B cell (primary cell): ENCODE data around the gene TNRC6C. TPM values are rescaled to one million over a fixed set of nuclear protein-coding genes. Genes with fewer than 3 reads are reported as not detected.
"Not testable (repeated sequence)": the region's sequence is repeated elsewhere in the genome, so short reads cannot be mapped to it uniquely, and the experiment has no call there.

ENCODE experiments used
- ATAC-seq: fragments of 200-7000 bp; cut with Tn5 transposase; one replicate; pipeline ENCODE4 v1.10.0; 2021; ENCODE audit warnings: low read depth, mild to moderate bottlenecking, moderate number of reproducible peaks, moderate library complexity
- CTCF ChIA-PET: fragments of 350-600 bp; sonication (Branson Sonifier 250); formaldehyde crosslinking; loops from one replicate; lab custom pipeline; 2021; ENCODE audit warnings: antibody characterized with exemption, inconsistent platforms; lab: Charles Lee
- POLR2A ChIA-PET: fragments of 350-600 bp; sonication (Branson Sonifier 250); formaldehyde crosslinking; loops from one replicate; lab custom pipeline; 2021; ENCODE audit warnings: antibody characterized with exemption; lab: Charles Lee
- DNase-seq: peaks from one replicate; pipeline ENCODE4 v3.0.0; 2013
- H2AFZ ChIP-seq: 2 replicates; pipeline ENCODE4 v1.6.1; 2012; ENCODE audit warnings: mild to moderate bottlenecking, low read depth, low read length; ENCODE audit not compliant: insufficient read depth, poor library complexity, severe bottlenecking
- H3K27ac ChIP-seq, 2 donors: 1 replicate in 1 of 2; 2 replicates in 1 of 2; pipeline ENCODE4 v1.5.1; 2012 to 2013; ENCODE audit warnings: low read length in 2 of 2, mild to moderate bottlenecking in 2 of 2, moderate library complexity in 1 of 2
- H3K27me3 ChIP-seq, 4 experiments: fragments of 200-600 bp in 1 of 4; sonication (generic) in 1 of 4; replicated peaks in 1 of 4; 1 replicate in 2 of 4; 2 replicates in 2 of 4; pipeline versions ENCODE4 v1.6.1 to v1.7.0; 2013 to 2016; ENCODE audit warnings: low read length in 3 of 4, mild to moderate bottlenecking in 2 of 4, mixed read lengths in 1 of 4, moderate library complexity in 1 of 4; ENCODE audit not compliant: insufficient read depth in 4 of 4, control insufficient read depth in 3 of 4; ENCODE audit errors: control extremely low read depth in 1 of 4
- H3K36me3 ChIP-seq, 2 experiments: replicated peaks in 1 of 2; 1 replicate in 1 of 2; 2 replicates in 1 of 2; pipeline versions ENCODE4 v1.6.1 to v1.7.1; 2013; ENCODE audit warnings: low read length in 1 of 2; ENCODE audit not compliant: insufficient read depth in 2 of 2, control insufficient read depth in 1 of 2; ENCODE audit errors: control extremely low read depth in 1 of 2, extremely low read depth in 1 of 2
- H3K4me1 ChIP-seq, 2 donors: fragments of 200-600 bp in 1 of 2; sonication (generic) in 1 of 2; 1 replicate in 1 of 2; 2 replicates in 1 of 2; pipeline versions ENCODE4 v1.5.1 to v1.6.1; 2013 to 2017; ENCODE audit warnings: low read length in 2 of 2; ENCODE audit not compliant: control insufficient read depth in 2 of 2, insufficient read depth in 2 of 2
- H3K4me2 ChIP-seq: replicated peaks from 2 replicates; pipeline ENCODE3; 2012; ENCODE audit warnings: mild to moderate bottlenecking, low read depth, low read length; ENCODE audit not compliant: poor library complexity, severe bottlenecking
- H3K4me3 ChIP-seq, 5 experiments: fragments of 200-600 bp in 1 of 5; sonication (generic) in 1 of 5; 1 replicate in 3 of 5; 2 replicates in 2 of 5; pipeline versions ENCODE4 v1.5.1 to v1.7.0; 2011 to 2016; ENCODE audit warnings: low read length in 4 of 5, mild to moderate bottlenecking in 4 of 5, low read depth in 2 of 5, control low read depth in 1 of 5, moderate library complexity in 1 of 5; ENCODE audit not compliant: insufficient read depth in 1 of 5; ENCODE audit errors: control extremely low read depth in 1 of 5, extremely low read depth in 1 of 5
- H3K79me2 ChIP-seq: fragments of 200-600 bp; sonication (generic); one replicate; pipeline ENCODE4 v1.6.0; 2016; ENCODE audit warnings: low read length; ENCODE audit not compliant: control insufficient read depth, insufficient read depth
- H3K9ac ChIP-seq: fragments of 200-600 bp; sonication (generic); 2 replicates; pipeline ENCODE4 v1.6.1; 2017; ENCODE audit warnings: mild to moderate bottlenecking, low read length, moderate library complexity
- H3K9me3 ChIP-seq, 3 donors: one replicate each; pipeline versions ENCODE4 v1.6.1 to v1.7.1; 2013; ENCODE audit warnings: low read length in 2 of 3; ENCODE audit not compliant: control insufficient read depth in 2 of 3, insufficient read depth in 1 of 3; ENCODE audit errors: control extremely low read depth in 1 of 3
- H4K20me1 ChIP-seq: 2 replicates; pipeline ENCODE4 v1.6.0; 2012; ENCODE audit warnings: mild to moderate bottlenecking, low read length; ENCODE audit not compliant: insufficient read depth, control insufficient read depth, poor library complexity, severe bottlenecking
- H3K27ac Mint-ChIP-seq: one replicate; pipeline ENCODE4 v1.8.0; 2021; ENCODE audit warnings: mixed read lengths
- H3K27me3 Mint-ChIP-seq: one replicate; pipeline ENCODE4 v1.8.0; 2021; ENCODE audit warnings: mixed read lengths
- H3K4me1 Mint-ChIP-seq: one replicate; pipeline ENCODE4 v1.8.0; 2021; ENCODE audit warnings: mixed read lengths
- H3K4me3 Mint-ChIP-seq: one replicate; pipeline ENCODE4 v1.8.0; 2021; ENCODE audit warnings: mixed read lengths
- H3K9me3 Mint-ChIP-seq: one replicate; pipeline ENCODE4 v1.8.0; 2022; ENCODE audit warnings: mixed read lengths; ENCODE audit not compliant: insufficient read depth
- CTCF ChIP-seq: fragments of 200-600 bp; IDR thresholded peaks from one replicate; pipeline ENCODE4 v1.8.0; 2022; ENCODE audit warnings: antibody characterized with exemption, mild to moderate bottlenecking
- EZH2 ChIP-seq: IDR thresholded peaks from 2 replicates; pipeline ENCODE4 v1.6.1; 2012; ENCODE audit warnings: borderline replicate concordance, low read depth, mild to moderate bottlenecking, moderate library complexity, low read length; ENCODE audit not compliant: insufficient read depth, poor library complexity, severe bottlenecking
- WGBS: methylation state at CpG from one replicate; pipeline ENCODE4 v1.1.5; 2013; ENCODE audit warnings: missing lambda C conversion rate; ENCODE audit not compliant: insufficient coverage; 5-methylcytosine and 5-hydroxymethylcytosine counted together
- intact Hi-C: fragments of 100-400 bp; cut with micrococcal nuclease; formaldehyde crosslinking; loops from one replicate; pipeline ENCODE4 v1.10.0; 2022
- polyA plus RNA-seq: library from polyadenylated mRNA; depleted of rRNA; stranded (reverse); fragments of >200 nt; gene quantifications from 2 replicates; pipeline ENCODE4 v1.2.3, GENCODE V29; 2012
- total RNA-seq, 2 donors: library from RNA; stranded (reverse); fragments of 120-200 nt in 1 of 2; gene quantifications; 1 replicate in 1 of 2; 2 replicates in 1 of 2; pipeline versions ENCODE4 v1.2.3 to v1.2.4, GENCODE V29; 2013 to 2022

The TNRC6C gene
- total and polyA plus RNA-seq, 2 donors (not counting 1 experiment from before 2014, with no cell fraction given): 3.9 to 63.8 TPM

- Histone ChIP-seq H4K20me1 (no peaks in the 10 kb centered on the region), H3K9ac (no peak overlapping the region), H2AFZ (no peak overlapping the region), H3K36me3 (no peaks in the 10 kb centered on the region), H3K27me3 (peaks cover 0 to 38% (median 7%) of the 10 kb centered on the region in 4 experiments), H3K4me3 (no peak overlapping the region), H3K9me3 (no peaks in the 10 kb centered on the region), H3K27ac (no peak overlapping the region), H3K79me2 (no peaks in the 10 kb centered on the region), H3K4me1 (no peaks in the 10 kb centered on the region), H3K4me2 (no peak overlapping the region)
- ATAC-seq: no peak
- no peak overlapping the region for H3K4me3 Mint-ChIP-seq
- peaks cover 51% of the 10 kb centered on the region for H3K27me3 Mint-ChIP-seq
- intact Hi-C loops: no loop called here
- POLR2A ChIA-PET: no interaction called here
- TF ChIP-seq CTCF: no peak
- no peak for TF ChIP-seq EZH2
- H3K4me1 Mint-ChIP-seq: peaks cover 2% of the 10 kb centered on the region
- no peaks in the 10 kb centered on the region for H3K9me3 Mint-ChIP-seq
- no peak for DNase-seq
- WGBS: 25% methylated on average over 1 of the region's 6 CpGs
- CTCF ChIA-PET: interaction anchor here (0.6 kb wide), 1 partner anchor 20 kb away, joined by 3 read pairs; no protein-coding TSS in a partner anchor
- H3K27ac Mint-ChIP-seq: no peak overlapping the region
Measured at GRCh38 chr17:77933777-77934398, 24.6 kb upstream of the TNRC6C start.

GRCh38 chr17:77935121-77935571, 23.4 kb upstream of the TNRC6C start:
- no peak overlapping the region for H3K9ac ChIP-seq
- no peaks in the 10 kb centered on the region for H3K36me3 ChIP-seq
- no peaks in the 10 kb centered on the region for H3K4me1 ChIP-seq
- Mint-ChIP-seq H3K9me3 (no peaks in the 10 kb centered on the region), H3K4me3 (no peak overlapping the region), H3K4me1 (peaks cover 2% of the 10 kb centered on the region), H3K27ac (no peak overlapping the region), H3K27me3 (peaks cover 48% of the 10 kb centered on the region)
- no peak for ATAC-seq
- H3K4me2 ChIP-seq: no peak overlapping the region
- H4K20me1 ChIP-seq: no peaks in the 10 kb centered on the region
- H3K4me3 ChIP-seq: no peak overlapping the region
- intact Hi-C loops: no loop called here
- 79% methylated on average over 8 of the region's 11 CpGs for WGBS
- no peaks in the 10 kb centered on the region for H3K9me3 ChIP-seq
- no peak overlapping the region for H3K27ac ChIP-seq
- H2AFZ ChIP-seq: no peak overlapping the region
- no peak for DNase-seq
- TF ChIP-seq EZH2 (no peak), CTCF (no peak)
- peaks cover 0 to 35% (median 7%) of the 10 kb centered on the region in 4 experiments for H3K27me3 ChIP-seq
- ChIA-PET CTCF (no interaction called here), POLR2A (no interaction called here)
- H3K79me2 ChIP-seq: no peaks in the 10 kb centered on the region

- POLR2A ChIA-PET, H3K4me1 Mint-ChIP-seq, DNase-seq, H3K9me3 ChIP-seq, H4K20me1 ChIP-seq, H3K9ac ChIP-seq, H3K36me3 ChIP-seq, ATAC-seq, CTCF ChIA-PET, intact Hi-C loops, H3K9me3 Mint-ChIP-seq, H3K4me3 ChIP-seq, H2AFZ ChIP-seq, H3K79me2 ChIP-seq, H3K4me1 ChIP-seq, H3K27ac Mint-ChIP-seq, H3K27ac ChIP-seq, H3K4me3 Mint-ChIP-seq, H3K4me2 ChIP-seq: not testable (repeated sequence)
- peaks cover 0 to 32% (median 7%) of the 10 kb centered on the region in 4 experiments for H3K27me3 ChIP-seq
- H3K27me3 Mint-ChIP-seq: peaks cover 50% of the 10 kb centered on the region
- WGBS: 70% methylated on average over 3 of the region's 6 CpGs
Measured at GRCh38 chr17:77935744-77936143, 22.8 kb upstream of the TNRC6C start.
